K562 (cell line): ENCODE data around the gene FTSJ1. TPM values are rescaled to one million over a fixed set of nuclear protein-coding genes. Genes with fewer than 3 reads are reported as not detected.
A peak's percentile ranks its signal among the peaks of the same experiment; 100 is the strongest.

Experiments
- CREM ChIP-seq: IDR thresholded peaks from 2 replicates; pipeline ENCODE4 v1.6.1; 2014; ENCODE audit warnings: antibody characterized with exemption, low read depth
- DIDO1 ChIP-seq: fragments of 450-650 bp; IDR thresholded peaks from 2 replicates; pipeline ENCODE4 v1.6.1; 2016; ENCODE audit warnings: low read depth, missing biosample characterization, missing genetic modification characterization
- HNRNPUL1 ChIP-seq: fragments of 200-400 bp; formaldehyde crosslinking; IDR thresholded peaks from 2 replicates; pipeline ENCODE4 v1.6.1; 2017; ENCODE audit warnings: low read length
- JUN ChIP-seq, 2 experiments: sonication (generic) in 1 of 2; formaldehyde crosslinking in 1 of 2; IDR thresholded peaks; 2 replicates each; pipeline versions ENCODE4 v1.6.1 to v1.8.0; 2012 to 2022; ENCODE audit warnings: borderline replicate concordance in 2 of 2, mild to moderate bottlenecking in 2 of 2, improper control_type of control experiment in 1 of 2, low read depth in 1 of 2, low read length in 1 of 2, missing genetic modification reagents in 1 of 2
- KAT2B ChIP-seq: IDR thresholded peaks from one replicate; pipeline ENCODE4 v1.6.1; 2012; ENCODE audit warnings: low read depth, mild to moderate bottlenecking, control low read depth, inconsistent platforms, low read length, moderate library complexity
- MBD2 ChIP-seq: sonication (generic); IDR thresholded peaks from 2 replicates; pipeline ENCODE4 v1.6.1; 2016; ENCODE audit warnings: low read depth, borderline replicate concordance
- PCBP1 ChIP-seq: fragments of 200-400 bp; formaldehyde crosslinking; IDR thresholded peaks from 2 replicates; pipeline ENCODE4 v1.6.1; 2018; ENCODE audit warnings: mild to moderate bottlenecking, low read depth, low read length; ENCODE audit not compliant: poor library complexity, severe bottlenecking
- PTRF ChIP-seq: fragments of 450-650 bp; IDR thresholded peaks from 2 replicates; pipeline ENCODE4 v1.6.1; 2016; ENCODE audit warnings: mild to moderate bottlenecking, missing genetic modification characterization, missing compliant biosample characterization
- RB1 ChIP-seq: fragments of 450-650 bp; IDR thresholded peaks from 2 replicates; pipeline ENCODE4 v1.6.1; 2017; ENCODE audit warnings: low read depth, mild to moderate bottlenecking
- SIRT6 ChIP-seq: IDR thresholded peaks from one replicate; pipeline ENCODE4 v1.6.1; 2012; ENCODE audit warnings: low read depth, mild to moderate bottlenecking, control low read depth, inconsistent platforms, low read length, moderate library complexity
- SREBF2 ChIP-seq: sonication (generic); formaldehyde crosslinking; IDR thresholded peaks from 2 replicates; pipeline ENCODE4 v1.4.0; 2020; ENCODE audit warnings: mild to moderate bottlenecking, missing genetic modification reagents
- YY1 ChIP-seq, 3 experiments: IDR thresholded peaks; 2 replicates each; pipeline ENCODE4 v1.6.1; 2011; ENCODE audit warnings: low read length in 2 of 3, mild to moderate bottlenecking in 2 of 3, moderate library complexity in 2 of 3, borderline replicate concordance in 1 of 3, control low read depth in 1 of 3, low read depth in 1 of 3; ENCODE audit not compliant: insufficient read depth in 3 of 3, insufficient replicate concordance in 2 of 3, control insufficient read depth in 1 of 3, insufficient read length in 1 of 3; ENCODE audit errors: extremely low read depth in 1 of 3
- ZBTB7A ChIP-seq: IDR thresholded peaks from 2 replicates; pipeline ENCODE4 v1.6.1; 2011; ENCODE audit warnings: low read depth, mild to moderate bottlenecking, low read length, moderate library complexity, borderline replicate concordance; ENCODE audit not compliant: control insufficient read depth
- ZC3H4 ChIP-seq: sonication (generic); formaldehyde crosslinking; IDR thresholded peaks from 2 replicates; pipeline ENCODE4 v1.9.0; 2021; ENCODE audit warnings: missing genetic modification reagents, borderline replicate concordance
- ZNF146 ChIP-seq: IDR thresholded peaks from one replicate; pipeline ENCODE4 v1.6.1; 2018; ENCODE audit warnings: missing compliant biosample characterization; ENCODE audit not compliant: unreplicated experiment
- ZNF224 ChIP-seq: sonication (generic); formaldehyde crosslinking; IDR thresholded peaks from 2 replicates; pipeline ENCODE4 v1.8.0; 2022; ENCODE audit warnings: mild to moderate bottlenecking, missing genetic modification reagents
- polyA plus RNA-seq, 8 experiments: library from polyadenylated mRNA; depleted of rRNA in 4 of 8; stranded (reverse) in 5 of 8; unstranded in 3 of 8; fragments of >200 nt; fragmentation: Nextera tagmentation in 2 of 8; fragmentation: Illumina TruSeq in 1 of 8; extraction: Ambion mirVana in 2 of 8; extraction: Trizol in 1 of 8; gene quantifications; 2 replicates each; pipeline versions ENCODE4 v1.2.1 to v1.2.3, GENCODE V29; 2011 to 2014; ENCODE audit warnings: inconsistent platforms in 1 of 8, missing spikeins in 1 of 8
- total RNA-seq, 7 experiments: library from RNA; depleted of rRNA in 6 of 7; stranded (reverse); fragments of >200 nt in 6 of 7; fragmentation: Illumina TruSeq in 2 of 7; extraction: Trizol in 2 of 7; gene quantifications; 2 replicates each; pipeline versions ENCODE4 v1.2.1 to v1.2.3, GENCODE V29; 2011 to 2021; ENCODE audit warnings: low replicate concordance in 1 of 7
- TF ChIP-seq, protein P1 (sequence below): fragments of 250-450 bp; sonication (Bioruptor Pico); IDR thresholded peaks from 2 replicates; pipeline ENCODE4 v1.5.0; 2020; ENCODE audit warnings: mild to moderate bottlenecking
- TF ChIP-seq, protein P2 (sequence below), 2 experiments: fragments of 250-450 bp in 1 of 2; fragments of 450-650 bp in 1 of 2; sonication (Bioruptor Pico) in 1 of 2; IDR thresholded peaks; 2 replicates each; pipeline versions ENCODE4 v1.6.1 to v1.8.0; 2016 to 2021; ENCODE audit warnings: mild to moderate bottlenecking in 2 of 2, moderate library complexity in 2 of 2, missing compliant biosample characterization in 1 of 2, missing genetic modification characterization in 1 of 2
- TF ChIP-seq, protein P3 (sequence below): fragments of 450-650 bp; IDR thresholded peaks from 2 replicates; pipeline ENCODE4 v1.7.1; 2018; ENCODE audit warnings: mild to moderate bottlenecking, low read depth; ENCODE audit not compliant: partially characterized antibody

The FTSJ1 gene
- total and polyA plus RNA-seq, 9 of the 15 experiments (the other 6 are each of a cell fraction or from before 2014, with no cell fraction given): 12.2 to 95.6 (median 71.6) TPM

DNA sequence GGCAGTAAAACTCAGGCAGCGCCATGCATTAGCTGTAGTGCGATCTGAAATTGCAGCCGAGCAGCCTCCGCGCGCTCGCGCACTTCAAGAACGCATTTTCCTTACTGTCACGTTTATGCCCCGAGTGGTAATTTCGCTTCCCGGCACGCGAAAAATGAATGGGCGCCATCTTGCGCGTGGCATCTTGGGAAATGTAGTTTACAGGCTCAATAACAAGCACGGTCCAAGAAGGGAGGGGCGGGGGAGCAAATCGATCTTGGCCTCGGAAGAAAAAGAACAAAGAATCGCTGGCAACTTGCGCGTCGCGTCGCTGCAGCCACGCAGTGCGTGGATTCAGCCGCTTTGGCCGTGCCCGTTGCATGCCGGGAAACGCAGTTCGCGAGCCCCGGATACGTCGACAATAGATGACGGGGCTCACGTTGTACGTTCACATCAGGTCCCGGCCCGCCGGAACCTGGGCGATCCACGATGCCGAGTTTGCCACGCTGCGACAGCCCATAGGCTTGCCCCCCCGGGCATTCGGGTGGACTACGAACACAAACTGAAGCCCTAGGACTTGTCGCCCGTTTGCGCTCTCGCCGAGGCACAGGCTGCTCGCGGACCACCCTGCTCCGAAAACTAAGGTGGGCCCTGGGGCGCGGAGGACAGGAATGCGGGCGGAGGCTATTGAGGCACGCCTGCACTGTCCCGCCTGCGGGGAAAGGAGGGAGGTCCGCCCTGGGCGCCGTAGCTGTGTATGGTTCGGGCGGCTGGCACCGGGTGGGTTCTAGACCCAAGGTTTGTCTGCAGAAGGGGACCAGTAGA lies at the start of gene FTSJ1 (continued):
- TF ChIP-seq YY1 (IDR thresholded peaks at IDR 0.05; ENCODE audit: borderline replicate concordance in 1 of 3, control insufficient read depth in 1 of 3, extremely low read depth in 1 of 3, insufficient read depth in 3 of 3, insufficient read length in 1 of 3, insufficient replicate concordance in 2 of 3, low read depth in 1 of 3, low read length in 2 of 3): peak; percentile 83 to 96 (median 94)
- 0 out of 2 replicates have a peak, but pooled peaks have one; percentile 37 for TF ChIP-seq JUN (IDR thresholded peaks at IDR 0.05; ENCODE audit: borderline replicate concordance, low read depth, low read length)
- TF ChIP-seq JUN (CRISPR knock-in tag; IDR thresholded peaks at IDR 0.05; ENCODE audit: borderline replicate concordance): no peak
- no peak for TF ChIP-seq ZNF146
- peak; percentile 71; the same call in 1 of the 2 replicates for TF ChIP-seq MBD2
- no peak for TF ChIP-seq SREBF2 (CRISPR knock-in tag)
- no peak for TF ChIP-seq KAT2B
- peak; percentile 98 for TF ChIP-seq CREM
- no peak for TF ChIP-seq ZNF224 (CRISPR knock-in tag)
- TF ChIP-seq DIDO1 (tag): peak; percentile 61; the same call in 1 of the 2 replicates
- no peak for TF ChIP-seq SIRT6
- TF ChIP-seq RB1: no peak
- no peak for TF ChIP-seq ZC3H4
- no peak for TF ChIP-seq ZBTB7A
- TF ChIP-seq PCBP1: no peak
- TF ChIP-seq, protein P1, sequence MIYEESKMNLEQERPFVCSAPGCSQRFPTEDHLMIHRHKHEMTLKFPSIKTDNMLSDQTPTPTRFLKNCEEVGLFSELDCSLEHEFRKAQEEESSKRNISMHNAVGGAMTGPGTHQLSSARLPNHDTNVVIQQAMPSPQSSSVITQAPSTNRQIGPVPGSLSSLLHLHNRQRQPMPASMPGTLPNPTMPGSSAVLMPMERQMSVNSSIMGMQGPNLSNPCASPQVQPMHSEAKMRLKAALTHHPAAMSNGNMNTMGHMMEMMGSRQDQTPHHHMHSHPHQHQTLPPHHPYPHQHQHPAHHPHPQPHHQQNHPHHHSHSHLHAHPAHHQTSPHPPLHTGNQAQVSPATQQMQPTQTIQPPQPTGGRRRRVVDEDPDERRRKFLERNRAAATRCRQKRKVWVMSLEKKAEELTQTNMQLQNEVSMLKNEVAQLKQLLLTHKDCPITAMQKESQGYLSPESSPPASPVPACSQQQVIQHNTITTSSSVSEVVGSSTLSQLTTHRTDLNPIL (CRISPR knock-in tag): no peak
- TF ChIP-seq PTRF (tag): no peak
- TF ChIP-seq, protein P2, sequence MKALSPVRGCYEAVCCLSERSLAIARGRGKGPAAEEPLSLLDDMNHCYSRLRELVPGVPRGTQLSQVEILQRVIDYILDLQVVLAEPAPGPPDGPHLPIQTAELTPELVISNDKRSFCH (CRISPR knock-in tag; IDR thresholded peaks at IDR 0.05): no peak
- TF ChIP-seq, protein P2 (tag; IDR thresholded peaks at IDR 0.05): no peak
- TF ChIP-seq HNRNPUL1: no peak
- TF ChIP-seq, protein P3, sequence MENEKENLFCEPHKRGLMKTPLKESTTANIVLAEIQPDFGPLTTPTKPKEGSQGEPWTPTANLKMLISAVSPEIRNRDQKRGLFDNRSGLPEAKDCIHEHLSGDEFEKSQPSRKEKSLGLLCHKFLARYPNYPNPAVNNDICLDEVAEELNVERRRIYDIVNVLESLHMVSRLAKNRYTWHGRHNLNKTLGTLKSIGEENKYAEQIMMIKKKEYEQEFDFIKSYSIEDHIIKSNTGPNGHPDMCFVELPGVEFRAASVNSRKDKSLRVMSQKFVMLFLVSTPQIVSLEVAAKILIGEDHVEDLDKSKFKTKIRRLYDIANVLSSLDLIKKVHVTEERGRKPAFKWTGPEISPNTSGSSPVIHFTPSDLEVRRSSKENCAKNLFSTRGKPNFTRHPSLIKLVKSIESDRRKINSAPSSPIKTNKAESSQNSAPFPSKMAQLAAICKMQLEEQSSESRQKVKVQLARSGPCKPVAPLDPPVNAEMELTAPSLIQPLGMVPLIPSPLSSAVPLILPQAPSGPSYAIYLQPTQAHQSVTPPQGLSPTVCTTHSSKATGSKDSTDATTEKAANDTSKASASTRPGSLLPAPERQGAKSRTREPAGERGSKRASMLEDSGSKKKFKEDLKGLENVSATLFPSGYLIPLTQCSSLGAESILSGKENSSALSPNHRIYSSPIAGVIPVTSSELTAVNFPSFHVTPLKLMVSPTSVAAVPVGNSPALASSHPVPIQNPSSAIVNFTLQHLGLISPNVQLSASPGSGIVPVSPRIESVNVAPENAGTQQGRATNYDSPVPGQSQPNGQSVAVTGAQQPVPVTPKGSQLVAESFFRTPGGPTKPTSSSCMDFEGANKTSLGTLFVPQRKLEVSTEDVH: peak; percentile 27
